ENCODE measurements around the gene EFS.

The EFS gene

DNA sequence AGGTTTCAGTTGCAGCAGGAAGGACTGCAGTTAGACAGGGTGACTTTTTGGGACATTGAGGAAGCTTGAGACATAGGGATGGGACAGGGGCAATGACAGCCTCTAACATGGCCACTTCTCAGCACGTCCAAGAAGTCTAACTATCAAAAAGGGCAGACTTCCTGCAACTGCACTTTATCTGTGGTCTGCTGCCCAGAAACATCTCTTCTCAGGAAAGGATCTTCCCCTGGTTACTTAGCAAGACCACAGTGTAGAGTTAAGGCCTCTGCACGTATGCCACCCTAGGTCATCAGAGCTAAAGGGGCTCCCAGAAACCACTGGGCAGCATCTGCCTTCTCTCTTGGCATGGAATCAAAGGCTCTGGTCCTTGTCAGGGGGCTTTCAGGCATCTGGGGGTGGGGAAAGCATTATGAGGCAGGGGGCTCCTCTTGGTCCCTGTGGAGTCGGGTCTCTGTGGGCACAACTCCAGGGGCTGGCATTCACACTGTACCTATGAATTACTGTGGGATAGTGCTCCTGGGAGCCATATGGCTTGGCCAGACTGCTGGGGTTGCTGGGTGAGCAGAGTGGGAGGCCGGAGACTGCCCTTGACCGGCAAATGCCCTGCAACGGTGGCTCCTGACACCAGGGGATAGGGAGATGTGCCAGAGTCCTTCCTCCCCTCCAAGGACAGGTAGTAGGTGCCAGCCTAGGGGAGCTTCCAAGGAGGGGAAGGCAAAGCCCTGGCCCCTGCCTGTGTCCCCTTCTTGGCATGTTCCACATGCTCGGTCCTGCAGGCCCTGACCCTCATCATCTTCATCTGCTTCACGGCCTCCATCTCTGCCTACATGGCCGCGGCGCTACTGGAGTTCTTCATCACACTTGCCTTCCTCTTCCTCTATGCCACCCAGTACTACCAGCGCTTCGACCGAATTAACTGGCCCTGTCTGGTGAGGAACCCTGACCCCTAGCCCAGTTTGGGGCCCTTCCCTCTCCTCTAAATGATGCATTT is 12.9 kb upstream of the EFS start:
- Mint-ChIP-seq H3K9me3 (no peaks in the 10 kb centered on the region), H3K27ac (no peak overlapping the region), H3K36me3 (ENCODE audit: low read depth) (no peaks in the 10 kb centered on the region), H3K4me3 (no peak overlapping the region), H3K27me3 (ENCODE audit: low read depth) (peaks cover 4% of the 10 kb centered on the region), H3K4me1 (ENCODE audit: low read depth) (no peaks in the 10 kb centered on the region)

DNA sequence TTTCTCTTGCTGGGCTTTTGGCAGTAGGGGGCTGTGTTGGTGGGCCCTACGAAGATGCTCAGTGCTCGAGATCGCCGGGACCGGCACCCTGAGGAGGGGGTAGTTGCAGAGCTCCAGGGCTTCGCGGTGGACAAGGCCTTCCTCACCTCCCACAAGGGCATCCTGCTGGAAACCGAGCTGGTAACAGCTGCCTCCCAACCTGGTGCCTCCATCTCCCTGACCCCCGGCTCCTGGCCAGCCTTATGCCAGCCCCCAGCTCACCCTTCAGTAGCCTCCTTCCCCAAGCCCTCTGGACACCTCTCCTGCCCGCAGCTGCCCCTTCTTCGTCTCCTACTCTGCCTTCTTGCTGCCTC is 12.2 kb upstream of the EFS start:
- H3K27me3 Mint-ChIP-seq (ENCODE audit: low read depth) = peaks cover 4% of the 10 kb centered on the region
- H3K9me3 Mint-ChIP-seq = no peaks in the 10 kb centered on the region
- no peak overlapping the region for H3K27ac Mint-ChIP-seq
- H3K36me3 Mint-ChIP-seq (ENCODE audit: low read depth) = no peaks in the 10 kb centered on the region
- H3K4me1 Mint-ChIP-seq (ENCODE audit: low read depth) = peaks cover under 1% of the 10 kb centered on the region
- H3K4me3 Mint-ChIP-seq = no peak overlapping the region

DNA sequence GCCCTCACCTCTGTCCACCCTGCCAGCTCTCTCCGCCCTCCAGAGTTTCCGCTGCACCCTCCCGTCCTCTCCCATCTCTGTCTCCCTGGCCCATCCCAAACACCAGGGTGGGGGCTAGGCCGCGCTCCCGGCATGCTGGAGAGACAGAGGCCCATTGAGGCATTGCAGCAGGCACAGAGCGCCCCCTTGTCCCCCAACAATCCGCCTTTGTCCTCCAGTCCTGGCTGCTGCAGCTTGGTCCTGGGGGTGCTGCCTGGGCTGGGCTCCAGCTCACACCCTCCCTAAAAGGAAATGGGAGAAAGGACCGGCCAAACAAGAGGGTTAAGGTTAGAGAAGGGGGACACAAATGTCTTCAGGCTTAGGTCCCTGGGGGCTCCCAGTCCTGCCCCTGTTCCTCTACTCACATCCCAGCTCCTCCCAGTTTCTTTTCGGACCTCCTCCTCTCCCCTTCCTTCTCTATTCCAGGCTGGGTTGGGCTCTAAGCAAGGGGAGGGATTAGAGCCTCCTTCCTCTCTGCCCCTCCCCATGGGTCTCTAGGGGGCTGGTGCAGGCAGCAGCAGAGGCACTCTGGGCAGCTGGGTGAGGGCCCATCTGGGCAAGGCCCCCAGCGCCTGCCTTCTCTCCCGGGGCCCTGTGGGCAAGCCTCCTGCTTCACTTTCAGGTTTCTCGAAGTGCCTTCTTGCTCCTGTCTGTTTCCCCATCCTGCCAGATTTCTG is 11.7 kb upstream of the EFS start, which contains the start of gene CMTM5:
Gene CMTM5 (plus strand): TSS at position 565 of the 716 bp plus-strand sequence. CDS start 206 bp downstream, outside the sequence.
- H3K27ac Mint-ChIP-seq = no peak within 1 kb of the TSS
- no peaks in the 10 kb centered on the region for H3K36me3 Mint-ChIP-seq (ENCODE audit: low read depth)
- H3K27me3 Mint-ChIP-seq (ENCODE audit: low read depth) = peaks cover 1% of the 10 kb centered on the region
- no peaks in the 10 kb centered on the region for H3K9me3 Mint-ChIP-seq
- H3K4me1 Mint-ChIP-seq (ENCODE audit: low read depth) = peaks cover 3% of the 10 kb centered on the region
- H3K4me3 Mint-ChIP-seq = no peak within 1 kb of the TSS

DNA sequence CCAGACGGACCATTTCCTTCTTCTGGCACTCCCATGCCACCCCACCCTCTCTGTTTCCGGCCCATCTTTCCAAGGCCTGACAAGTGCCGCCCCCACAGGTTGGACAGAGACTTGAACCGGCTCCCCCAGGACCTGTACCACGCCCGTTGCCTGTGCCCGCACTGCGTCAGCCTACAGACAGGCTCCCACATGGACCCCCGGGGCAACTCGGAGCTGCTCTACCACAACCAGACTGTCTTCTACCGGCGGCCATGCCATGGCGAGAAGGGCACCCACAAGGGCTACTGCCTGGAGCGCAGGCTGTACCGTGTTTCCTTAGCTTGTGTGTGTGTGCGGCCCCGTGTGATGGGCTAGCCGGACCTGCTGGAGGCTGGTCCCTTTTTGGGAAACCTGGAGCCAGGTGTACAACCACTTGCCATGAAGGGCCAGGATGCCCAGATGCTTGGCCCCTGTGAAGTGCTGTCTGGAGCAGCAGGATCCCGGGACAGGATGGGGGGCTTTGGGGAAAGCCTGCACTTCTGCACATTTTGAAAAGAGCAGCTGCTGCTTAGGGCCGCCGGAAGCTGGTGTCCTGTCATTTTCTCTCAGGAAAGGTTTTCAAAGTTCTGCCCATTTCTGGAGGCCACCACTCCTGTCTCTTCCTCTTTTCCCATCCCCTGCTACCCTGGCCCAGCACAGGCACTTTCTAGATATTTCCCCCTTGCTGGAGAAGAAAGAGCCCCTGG is 10.7 kb upstream of the EFS start:
- no peaks in the 10 kb centered on the region for H3K9me3 Mint-ChIP-seq
- H3K27ac Mint-ChIP-seq = no peak overlapping the region
- H3K4me1 Mint-ChIP-seq (ENCODE audit: low read depth) = peaks cover 5% of the 10 kb centered on the region
- H3K27me3 Mint-ChIP-seq (ENCODE audit: low read depth) = no peaks in the 10 kb centered on the region
- no peaks in the 10 kb centered on the region for H3K36me3 Mint-ChIP-seq (ENCODE audit: low read depth)
- H3K4me3 Mint-ChIP-seq = no peak overlapping the region

DNA sequence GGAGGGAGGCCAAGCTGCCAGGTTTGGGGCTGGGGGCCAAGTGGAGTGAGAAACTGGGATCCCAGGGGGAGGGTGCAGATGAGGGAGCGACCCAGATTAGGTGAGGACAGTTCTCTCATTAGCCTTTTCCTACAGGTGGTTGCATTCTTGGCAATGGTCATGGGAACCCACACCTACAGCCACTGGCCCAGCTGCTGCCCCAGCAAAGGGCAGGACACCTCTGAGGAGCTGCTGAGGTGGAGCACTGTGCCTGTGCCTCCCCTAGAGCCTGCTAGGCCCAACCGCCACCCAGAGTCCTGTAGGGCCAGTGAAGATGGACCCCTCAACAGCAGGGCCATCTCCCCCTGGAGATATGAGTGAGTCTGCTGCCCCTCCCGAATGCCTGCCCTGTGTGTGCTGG is 8.1 kb upstream of the EFS start:
- Mint-ChIP-seq H3K27me3 (ENCODE audit: low read depth) (peaks cover 13% of the 10 kb centered on the region), H3K27ac (no peak overlapping the region), H3K9me3 (no peaks in the 10 kb centered on the region), H3K36me3 (ENCODE audit: low read depth) (no peaks in the 10 kb centered on the region), H3K4me3 (no peak overlapping the region), H3K4me1 (ENCODE audit: low read depth) (peaks cover 5% of the 10 kb centered on the region)

DNA sequence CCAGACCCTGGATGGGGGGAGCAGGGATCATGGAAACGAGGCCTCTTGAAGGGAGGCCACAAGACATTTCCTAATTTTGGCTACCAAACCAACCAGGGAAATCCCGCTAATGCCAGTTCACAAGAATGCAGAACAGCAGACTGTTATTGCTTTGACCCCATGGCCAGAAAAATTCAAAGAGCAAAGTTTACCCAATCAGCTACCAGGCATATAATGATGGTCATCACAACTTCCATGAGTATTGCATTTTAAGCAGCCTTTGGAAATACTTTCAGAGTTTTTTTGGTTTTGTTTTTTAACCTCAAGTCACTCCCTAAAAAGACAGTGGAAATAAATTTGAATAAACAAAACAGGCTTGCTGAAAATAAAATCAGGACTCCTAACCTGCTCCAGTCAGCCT is 7.5 kb upstream of the EFS start, which contains the start of gene IL25:
Gene IL25 (plus strand): TSS at position 301 of the 400 bp plus-strand sequence.
- Mint-ChIP-seq H3K36me3 (ENCODE audit: low read depth) (no peaks in the 10 kb centered on the region), H3K4me1 (ENCODE audit: low read depth) (peaks cover 5% of the 10 kb centered on the region), H3K27me3 (ENCODE audit: low read depth) (peaks cover 18% of the 10 kb centered on the region), H3K9me3 (no peaks in the 10 kb centered on the region), H3K27ac (no peak within 1 kb of the TSS), H3K4me3 (no peak within 1 kb of the TSS)

DNA sequence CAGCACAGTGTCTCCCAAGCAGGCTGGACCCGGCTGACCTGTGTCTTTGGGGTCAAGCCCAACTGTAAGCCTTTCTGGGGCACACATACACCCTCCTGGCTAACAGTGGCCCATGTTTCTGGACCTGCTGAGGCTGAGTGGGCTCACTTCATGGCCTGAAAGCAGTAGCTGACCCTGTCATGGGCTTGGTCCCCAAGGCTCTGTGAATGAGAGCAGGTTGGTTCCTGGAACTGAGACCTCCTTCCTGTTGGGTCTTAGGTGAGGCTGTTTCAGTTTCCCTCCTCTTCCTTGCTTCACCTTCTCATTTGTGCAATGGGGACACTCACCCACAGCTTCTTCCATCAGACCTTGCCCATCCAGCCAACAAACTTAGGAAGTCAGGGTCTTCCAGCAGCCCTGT is 6.9 kb upstream of the EFS start:
- H3K9me3 Mint-ChIP-seq = no peaks in the 10 kb centered on the region
- H3K36me3 Mint-ChIP-seq (ENCODE audit: low read depth) = no peaks in the 10 kb centered on the region
- peaks cover 25% of the 10 kb centered on the region for H3K27me3 Mint-ChIP-seq (ENCODE audit: low read depth)
- no peak overlapping the region for H3K4me3 Mint-ChIP-seq
- H3K4me1 Mint-ChIP-seq (ENCODE audit: low read depth) = peaks cover 5% of the 10 kb centered on the region
- no peak overlapping the region for H3K27ac Mint-ChIP-seq

DNA sequence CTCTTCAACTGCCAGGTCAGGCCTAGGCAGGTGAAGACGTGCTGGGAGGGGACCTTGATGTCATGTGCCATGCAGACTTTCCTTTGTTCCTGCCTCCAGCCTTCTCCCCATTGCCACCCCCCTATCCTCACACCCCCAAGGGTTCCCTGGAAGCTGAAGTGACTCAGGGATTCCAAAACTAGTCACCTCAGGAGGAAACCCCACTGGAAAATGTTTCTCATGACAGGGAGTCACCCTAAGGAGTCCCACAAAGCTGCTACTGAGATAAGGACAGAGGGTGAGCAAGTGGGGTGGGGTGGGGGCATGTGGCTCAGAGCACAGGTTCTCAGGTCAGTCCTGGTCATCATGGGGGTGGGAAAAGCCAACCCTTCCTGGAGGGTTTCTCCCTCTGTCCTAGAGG is 5.2 kb upstream of the EFS start:
- Mint-ChIP-seq H3K4me3 (no peak overlapping the region), H3K27me3 (ENCODE audit: low read depth) (peaks cover 29% of the 10 kb centered on the region), H3K36me3 (ENCODE audit: low read depth) (no peaks in the 10 kb centered on the region), H3K4me1 (ENCODE audit: low read depth) (peaks cover 5% of the 10 kb centered on the region), H3K9me3 (no peaks in the 10 kb centered on the region), H3K27ac (no peak overlapping the region)

DNA sequence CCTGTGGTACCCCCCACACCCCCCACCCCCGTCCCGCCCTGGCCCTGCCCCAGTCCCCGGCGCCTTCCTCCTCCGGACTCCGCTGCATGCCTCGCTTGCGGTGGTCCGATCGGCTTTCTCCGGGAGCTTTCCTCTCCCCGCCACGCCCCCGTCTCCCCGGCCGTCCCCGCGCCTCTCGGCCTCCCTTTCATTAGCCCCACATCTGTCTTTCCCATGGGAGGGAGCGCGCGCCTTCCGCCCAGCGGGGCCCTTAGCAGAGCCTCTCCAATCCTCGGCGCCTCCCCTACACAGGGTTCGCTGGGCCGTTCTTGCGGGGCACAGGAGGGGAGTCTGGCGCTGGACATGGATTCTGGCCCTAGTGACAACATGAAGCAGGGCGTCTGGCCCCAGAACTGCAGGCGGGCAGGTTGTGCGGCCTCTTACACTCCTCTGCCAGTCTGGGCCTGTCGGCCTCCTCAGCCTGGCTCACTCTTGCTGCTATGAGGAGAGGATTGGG is 1.5 kb upstream of the EFS start:
- Mint-ChIP-seq H3K4me3 (no peak overlapping the region), H3K9me3 (no peaks in the 10 kb centered on the region), H3K4me1 (ENCODE audit: low read depth) (peaks cover under 1% of the 10 kb centered on the region), H3K27ac (no peak overlapping the region), H3K36me3 (ENCODE audit: low read depth) (no peaks in the 10 kb centered on the region), H3K27me3 (ENCODE audit: low read depth) (peaks cover 49% of the 10 kb centered on the region)

DNA sequence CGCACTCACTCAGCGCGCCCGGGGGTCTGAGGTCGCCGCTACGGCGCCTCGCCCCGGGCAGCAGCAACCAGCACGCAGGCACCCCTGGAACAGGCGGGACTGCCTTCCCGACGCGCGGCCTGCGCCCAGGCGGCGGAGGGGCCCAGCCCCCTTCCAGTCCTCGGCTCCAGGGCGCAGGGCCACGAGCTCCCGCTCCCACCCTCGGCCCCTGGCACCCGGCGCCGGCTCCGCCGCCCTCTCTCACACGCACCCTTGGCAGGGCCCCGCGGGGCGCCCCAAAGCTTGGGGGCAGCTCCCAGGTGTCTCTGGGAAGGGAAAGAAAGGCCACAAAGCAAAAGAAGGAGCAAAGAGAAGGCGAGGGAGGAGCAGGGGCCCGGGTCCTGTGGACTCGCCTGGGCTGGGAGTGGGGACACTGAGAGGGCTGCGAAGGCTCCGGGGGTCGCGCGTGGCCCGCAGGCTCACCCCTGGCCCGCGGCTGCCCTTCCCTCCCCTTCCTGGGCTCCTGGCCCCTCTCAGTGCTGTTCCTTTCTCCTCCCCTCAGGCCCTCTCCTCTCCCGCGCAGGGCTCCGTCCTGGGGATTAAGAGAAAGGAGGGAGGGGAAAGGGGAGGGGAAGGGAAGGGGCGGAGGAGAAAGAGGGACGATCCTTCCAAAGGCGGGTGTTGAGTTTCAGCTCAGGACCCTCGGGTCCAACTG is 907 bp upstream of the EFS start:
- Mint-ChIP-seq H3K36me3 (ENCODE audit: low read depth) (no peaks in the 10 kb centered on the region), H3K4me1 (ENCODE audit: low read depth) (no peaks in the 10 kb centered on the region), H3K27ac (no peak overlapping the region), H3K9me3 (no peaks in the 10 kb centered on the region), H3K4me3 (no peak overlapping the region), H3K27me3 (ENCODE audit: low read depth) (peaks cover 49% of the 10 kb centered on the region)

DNA sequence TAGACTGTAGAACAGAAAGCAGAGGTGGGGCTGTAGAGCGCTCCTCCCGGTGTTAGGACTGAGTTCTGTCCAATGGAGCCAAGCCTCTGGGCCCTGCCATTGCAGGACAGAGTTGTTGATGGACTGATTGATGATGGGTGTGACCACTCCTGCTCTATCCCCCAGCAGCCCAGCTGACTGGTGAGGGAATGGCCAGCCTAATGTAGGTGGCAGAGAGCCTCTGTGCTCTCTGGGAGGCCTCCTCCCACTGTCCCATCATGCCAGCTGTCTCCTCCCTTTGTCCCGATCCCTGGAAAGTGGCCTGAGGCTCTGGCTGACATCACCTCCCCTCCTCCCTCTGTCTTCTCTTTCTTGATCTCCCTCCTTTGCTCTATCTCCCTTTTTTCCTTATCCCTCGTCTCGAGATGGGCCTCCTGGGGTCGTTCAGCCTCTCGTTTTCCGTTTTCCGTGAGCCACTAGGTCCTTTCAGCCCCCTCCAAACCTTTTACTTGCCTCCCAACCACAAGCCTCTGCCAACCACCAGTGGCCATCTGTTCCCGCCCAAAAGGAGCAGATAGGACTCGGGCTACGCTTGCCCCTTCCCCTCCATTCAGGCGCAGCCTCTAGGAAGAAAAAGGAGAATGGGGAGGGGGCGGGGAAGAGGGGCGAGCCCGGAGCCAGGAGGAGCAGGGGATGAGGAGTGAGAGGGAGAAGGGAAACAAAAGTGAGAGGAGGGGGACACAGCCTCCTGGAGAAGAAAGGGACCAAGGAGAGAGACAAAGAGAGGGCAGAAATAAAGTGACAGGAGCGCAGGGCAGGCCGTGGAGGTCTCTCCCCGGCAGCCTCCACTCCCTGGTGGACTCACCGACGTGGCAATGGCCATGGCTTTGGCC is 572 bp downstream of the EFS start:
- no peaks in the 10 kb centered on the region for H3K4me1 Mint-ChIP-seq (ENCODE audit: low read depth)
- peaks cover 49% of the 10 kb centered on the region for H3K27me3 Mint-ChIP-seq (ENCODE audit: low read depth)
- no peaks in the 10 kb centered on the region for H3K36me3 Mint-ChIP-seq (ENCODE audit: low read depth)
- H3K9me3 Mint-ChIP-seq = no peaks in the 10 kb centered on the region
- no peak overlapping the region for H3K4me3 Mint-ChIP-seq
- peak overlapping the region; percentile 18 for H3K27ac Mint-ChIP-seq

DNA sequence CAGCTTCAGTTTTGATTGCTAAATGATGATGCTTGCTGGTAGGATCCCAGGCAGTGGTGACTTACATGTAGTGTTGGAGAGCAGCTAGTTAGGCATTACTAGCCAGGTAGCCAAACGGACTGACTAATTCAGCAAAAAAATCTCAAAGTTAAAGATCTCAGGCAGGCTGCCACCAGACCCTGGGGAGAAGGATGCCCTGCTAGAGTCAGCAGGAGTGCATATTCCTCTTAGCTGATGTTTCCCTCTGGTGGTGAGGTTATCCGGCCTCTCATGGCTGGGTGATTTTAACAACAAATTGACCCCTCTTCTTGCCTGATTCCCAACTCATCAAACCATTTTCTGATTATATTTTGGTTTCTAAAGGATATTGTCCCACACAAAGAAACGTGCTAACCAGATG is 2.8 kb downstream of the EFS start:
- no peaks in the 10 kb centered on the region for H3K4me1 Mint-ChIP-seq (ENCODE audit: low read depth)
- peaks cover 28% of the 10 kb centered on the region for H3K27me3 Mint-ChIP-seq (ENCODE audit: low read depth)
- no peak overlapping the region for H3K4me3 Mint-ChIP-seq
- no peak overlapping the region for H3K27ac Mint-ChIP-seq
- no peaks in the 10 kb centered on the region for H3K36me3 Mint-ChIP-seq (ENCODE audit: low read depth)
- H3K9me3 Mint-ChIP-seq = no peaks in the 10 kb centered on the region

DNA sequence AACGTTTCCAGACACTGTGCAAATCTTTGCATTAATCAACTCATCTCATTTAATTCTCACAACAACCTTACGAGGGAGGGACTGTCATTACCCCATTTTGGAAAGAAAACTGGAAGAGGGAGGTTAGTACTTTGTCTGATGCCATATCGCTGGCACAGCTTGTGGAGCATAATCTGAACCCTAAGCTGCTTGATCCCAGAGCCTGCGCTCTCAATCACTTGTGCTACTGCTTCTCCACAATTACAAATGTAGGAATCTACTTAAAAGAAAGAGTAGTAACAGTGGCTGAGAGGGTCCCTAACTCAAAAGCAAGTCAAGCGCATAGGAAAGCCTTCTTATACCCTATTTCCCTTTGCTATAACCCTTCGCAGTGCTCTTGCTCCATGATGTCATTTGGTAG is 3.2 kb downstream of the EFS start:
- Mint-ChIP-seq H3K36me3 (ENCODE audit: low read depth) (no peaks in the 10 kb centered on the region), H3K4me3 (no peak overlapping the region), H3K9me3 (no peaks in the 10 kb centered on the region), H3K27me3 (ENCODE audit: low read depth) (peaks cover 24% of the 10 kb centered on the region), H3K27ac (no peak overlapping the region), H3K4me1 (ENCODE audit: low read depth) (no peaks in the 10 kb centered on the region)

Measured in T-helper 1 cell treated with Interleukin-12 subunit alpha and Interleukin-12 subunit beta and Interleukin-4 antibody, amounts not matched to agents 30 μg/mL and 1 μg/mL, for 36 hours (primary cell).